DMS153 (cell line): ENCODE data around the gene ESR1.

ENCODE experiments used
- DNase-seq: peaks from one replicate; lab custom pipeline; 2025; lab: John Stamatoyannopoulos, UW

The ESR1 gene

GRCh38 chr6:151807513-151808370 is at the start of gene ESR1:
TSS of gene ESR1 (plus strand) at chr6:151807682. CDS start at chr6:151807913, 231 bp downstream.
- no peak for DNase-seq

- no peak for DNase-seq
Observed at GRCh38 chr6:151760486-151760885, 47.0 kb upstream of the ESR1 start.

- no peak for DNase-seq
Observed at GRCh38 chr6:151761851-151762250, 45.6 kb upstream of the ESR1 start.

GRCh38 chr6:151762817-151763216 is 44.7 kb upstream of the ESR1 start:
- no peak for DNase-seq

GRCh38 chr6:151763303-151763702 is 44.2 kb upstream of the ESR1 start:
- DNase-seq: no peak

DNA sequence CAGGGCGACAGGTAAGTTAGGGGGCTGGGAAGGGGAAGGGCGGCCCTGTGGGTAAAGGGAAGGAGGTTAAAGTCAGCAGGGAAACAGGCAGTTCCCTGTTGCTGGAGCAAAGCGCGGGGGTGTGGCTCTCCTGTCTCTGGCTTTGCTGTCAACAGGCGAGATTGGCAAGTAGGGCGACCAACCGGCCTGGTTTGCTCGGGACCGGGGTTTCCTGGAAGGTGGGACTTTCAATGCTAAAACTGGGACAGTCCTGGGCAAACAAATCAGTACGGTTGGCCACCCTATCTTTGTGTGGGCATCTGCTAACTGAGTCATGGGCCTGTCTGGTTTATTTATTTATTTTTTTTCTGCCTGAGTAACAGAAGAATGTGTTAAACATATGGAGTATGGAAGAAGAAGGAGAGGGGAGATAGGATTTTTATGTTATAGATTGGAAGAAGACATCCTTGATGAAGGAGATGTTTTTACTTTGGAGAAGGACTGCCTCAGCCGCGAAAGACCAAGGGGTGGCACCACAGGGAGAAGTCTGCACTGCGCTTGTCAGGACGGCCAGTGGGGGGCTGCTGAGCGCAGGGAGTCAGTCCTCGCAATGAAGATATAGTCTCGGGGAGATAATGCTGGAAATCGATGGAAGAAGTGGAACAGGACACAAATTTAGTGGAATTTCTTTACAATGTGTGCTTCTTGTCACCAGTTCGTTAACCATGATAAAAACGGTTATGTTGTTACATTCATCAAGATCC is 43.4 kb upstream of the ESR1 start:
- DNase-seq: no peak

- peak; percentile 20 for DNase-seq
Observed at GRCh38 chr6:151765444-151765886, 42.0 kb upstream of the ESR1 start.

DNA sequence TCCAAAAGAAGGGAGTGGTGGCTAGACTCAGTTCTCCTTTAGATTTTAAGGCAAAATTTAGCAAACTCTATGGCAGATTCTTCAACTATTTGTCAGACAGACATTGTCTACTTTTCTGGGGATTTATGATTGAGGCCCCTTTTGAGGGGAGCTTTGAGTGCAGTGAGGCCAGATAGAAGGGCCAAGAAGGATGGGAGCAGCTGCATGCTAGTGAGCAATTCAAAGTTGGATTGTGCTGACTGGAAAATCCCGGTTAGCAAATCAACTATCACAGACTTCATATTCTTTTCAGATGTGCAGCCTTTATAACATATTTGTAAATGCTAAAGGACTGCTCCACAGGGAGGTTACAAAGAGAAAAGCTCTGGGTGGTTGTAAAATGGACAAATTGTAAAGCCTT is 35.0 kb upstream of the ESR1 start:
- DNase-seq: no peak

- no peak for DNase-seq
Observed at GRCh38 chr6:151773382-151773781, 34.1 kb upstream of the ESR1 start.

- DNase-seq: no peak
Observed at GRCh38 chr6:151782560-151782959, 24.9 kb upstream of the ESR1 start.

GRCh38 chr6:151783692-151784091 is 23.8 kb upstream of the ESR1 start:
- no peak for DNase-seq

DNA sequence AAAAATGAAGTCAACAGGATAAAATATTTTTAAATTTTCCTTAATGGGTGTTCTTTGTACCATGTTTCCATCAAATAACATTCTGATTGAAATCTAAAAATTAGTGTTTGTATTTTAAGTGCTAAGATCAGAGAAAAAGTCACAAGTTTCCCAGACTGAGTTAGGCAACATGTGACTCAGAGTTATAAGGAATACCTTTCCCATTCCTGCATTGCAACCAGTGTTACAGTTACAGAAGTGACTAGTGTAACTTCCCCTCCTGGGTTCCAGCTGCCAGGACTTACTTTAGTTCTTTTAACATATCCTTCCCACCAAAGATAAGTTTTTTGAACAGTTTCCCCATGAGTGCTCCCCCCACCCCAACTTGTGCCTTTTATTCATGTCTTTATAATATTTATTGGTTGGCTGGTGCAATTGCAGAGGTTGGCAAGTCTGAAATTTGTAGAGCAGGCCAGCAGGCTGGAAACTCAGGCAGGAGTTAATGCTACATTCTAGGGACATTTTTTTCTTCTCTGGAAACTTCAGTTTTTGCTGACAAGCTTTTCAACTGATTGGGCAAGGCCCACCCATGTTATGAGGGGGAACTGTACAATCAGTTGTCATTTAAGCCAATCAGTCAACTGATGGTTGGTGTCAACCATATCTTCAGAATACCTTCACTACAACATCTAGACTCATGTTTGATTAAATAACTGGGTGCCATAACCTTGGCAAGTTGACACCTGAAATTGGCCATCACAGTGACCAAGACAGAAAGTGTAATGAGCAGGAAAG is 22.9 kb upstream of the ESR1 start:
- DNase-seq: no peak

DNA sequence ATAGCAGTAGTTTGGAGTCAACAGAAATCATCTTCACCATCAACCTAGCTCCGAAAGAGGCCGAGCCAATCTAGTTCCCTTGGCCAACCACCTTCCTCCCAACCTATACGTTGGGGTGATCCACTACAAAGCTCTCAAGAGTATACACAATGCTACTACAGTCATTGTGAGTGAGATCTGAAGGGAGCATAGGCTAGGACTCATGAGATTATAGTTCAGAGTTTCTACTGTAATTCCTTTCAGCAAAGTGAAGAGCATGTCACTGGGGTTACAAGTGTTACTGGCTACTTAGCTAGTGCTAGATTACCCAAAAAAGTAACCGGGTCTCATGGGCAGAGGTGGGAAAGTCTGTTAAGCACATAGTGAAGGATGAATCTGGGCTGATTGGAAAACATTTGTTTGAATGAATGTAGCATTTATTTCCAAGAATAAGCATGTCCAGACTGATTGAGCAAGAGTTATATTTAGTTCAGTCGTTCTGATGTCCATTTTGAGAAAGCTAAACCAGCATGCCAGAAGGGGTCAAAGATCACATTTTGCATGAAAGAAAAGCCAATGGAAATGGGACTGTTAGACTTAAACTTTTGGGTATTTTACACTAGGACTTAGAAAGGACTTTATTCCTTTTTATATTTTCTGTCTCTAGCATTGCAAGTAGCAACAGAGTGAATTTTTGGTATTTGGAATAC is 10.5 kb upstream of the ESR1 start:
- no peak for DNase-seq

DNA sequence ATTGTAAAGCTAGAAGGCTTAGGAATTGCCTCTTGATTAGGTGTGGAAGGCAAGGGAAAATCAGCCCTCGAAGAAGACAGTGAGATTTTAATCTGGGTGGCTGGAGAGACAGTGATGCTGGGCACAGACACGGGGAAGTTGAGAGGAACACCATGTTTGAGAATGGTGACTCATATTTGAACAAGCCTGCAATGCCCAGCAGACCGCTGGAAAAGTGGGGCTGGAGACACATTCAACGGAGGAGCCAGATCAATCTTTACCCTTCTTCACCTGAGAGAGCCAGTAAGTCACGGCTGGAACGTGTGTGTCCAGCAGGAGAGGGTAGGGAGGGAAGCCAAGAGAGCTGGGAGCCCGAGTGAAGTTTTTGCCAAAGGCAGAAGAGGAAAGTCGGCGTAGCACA is 3.7 kb upstream of the ESR1 start:
- DNase-seq: no peak

GRCh38 chr6:151804585-151805285 is 2.7 kb upstream of the ESR1 start:
- DNase-seq: no peak

- DNase-seq: no peak
Observed at GRCh38 chr6:151805286-151805840, 2.1 kb upstream of the ESR1 start.

- DNase-seq: no peak
Observed at GRCh38 chr6:151806757-151807512, 547 bp upstream of the ESR1 start.

DNA sequence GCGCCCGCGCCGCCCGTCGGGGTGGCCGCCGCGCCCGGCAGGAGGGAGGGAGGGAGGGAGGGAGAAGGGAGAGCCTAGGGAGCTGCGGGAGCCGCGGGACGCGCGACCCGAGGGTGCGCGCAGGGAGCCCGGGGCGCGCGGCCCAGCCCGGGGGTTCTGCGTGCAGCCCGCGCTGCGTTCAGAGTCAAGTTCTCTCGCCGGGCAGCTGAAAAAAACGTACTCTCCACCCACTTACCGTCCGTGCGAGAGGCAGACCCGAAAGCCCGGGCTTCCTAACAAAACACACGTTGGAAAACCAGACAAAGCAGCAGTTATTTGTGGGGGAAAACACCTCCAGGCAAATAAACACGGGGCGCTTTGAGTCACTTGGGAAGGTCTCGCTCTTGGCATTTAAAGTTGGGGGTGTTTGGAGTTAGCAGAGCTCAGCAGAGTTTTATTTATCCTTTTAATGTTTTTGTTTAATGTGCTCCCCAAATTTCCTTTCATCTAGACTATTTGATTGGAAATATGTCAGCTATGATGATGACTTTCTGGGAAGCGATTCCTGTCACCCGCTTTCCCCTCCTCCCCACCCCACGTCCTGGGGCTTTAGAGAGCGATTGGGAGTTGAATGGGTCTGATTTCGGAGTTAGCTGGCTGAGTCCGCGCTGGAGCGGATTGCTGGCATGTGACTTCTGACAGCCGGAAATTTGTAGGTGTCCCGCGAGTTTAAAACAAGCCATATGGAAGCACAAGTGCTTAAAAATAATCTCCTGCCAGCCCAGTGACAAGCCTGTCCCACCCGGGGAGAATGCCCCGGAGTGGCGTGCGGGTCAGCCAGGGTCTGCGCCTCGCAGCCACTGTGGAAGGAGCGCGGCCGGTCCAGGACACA is 1.1 kb downstream of the ESR1 start:
- no peak for DNase-seq

GRCh38 chr6:151811081-151811480 is 3.6 kb downstream of the ESR1 start:
- no peak for DNase-seq
